Erythroblast (primary cell): Measurements from ENCODE around the gene PPP3CA.
A peak's percentile ranks its signal among the peaks of the same experiment; 100 is the strongest.
"Not testable (repeated sequence)": the region's sequence is repeated elsewhere in the genome, so short reads cannot be mapped to it uniquely, and the experiment has no call there.

ENCODE experiments used
- DNase-seq, 2 experiments: peaks; one replicate each; lab custom pipeline; 2025; lab: John Stamatoyannopoulos, UW
- GATA1 ChIP-seq: IDR thresholded peaks from 2 replicates; pipeline ENCODE4 v1.6.1; 2011; ENCODE audit warnings: low read depth, mild to moderate bottlenecking, control low read depth, low read length, moderate library complexity
- POLR2A ChIP-seq: IDR thresholded peaks from 2 replicates; pipeline ENCODE4 v1.6.1; 2011; ENCODE audit warnings: mild to moderate bottlenecking, low read length

Gene PPP3CA

DNA sequence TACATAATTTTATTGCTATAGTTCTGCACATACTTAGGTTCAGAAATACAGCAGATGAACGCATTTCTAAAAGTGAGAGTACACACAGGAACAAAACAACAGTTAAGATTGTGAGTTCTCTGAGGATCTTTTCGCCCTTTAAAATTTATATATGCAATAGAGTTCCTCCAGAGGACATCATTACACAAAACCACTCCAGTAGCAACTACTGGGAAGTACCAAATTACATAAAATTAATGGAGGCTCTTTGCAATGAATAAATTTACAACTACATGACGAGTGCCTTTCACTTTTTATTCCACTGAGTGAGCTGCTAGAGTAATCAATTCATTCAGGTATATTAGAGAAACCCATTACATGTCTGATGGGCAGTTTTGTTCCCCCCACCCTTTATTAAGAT, 107.2 kb downstream of the PPP3CA start:
- no peak for TF ChIP-seq POLR2A
- TF ChIP-seq GATA1, result no peak
- no peak for DNase-seq

DNA sequence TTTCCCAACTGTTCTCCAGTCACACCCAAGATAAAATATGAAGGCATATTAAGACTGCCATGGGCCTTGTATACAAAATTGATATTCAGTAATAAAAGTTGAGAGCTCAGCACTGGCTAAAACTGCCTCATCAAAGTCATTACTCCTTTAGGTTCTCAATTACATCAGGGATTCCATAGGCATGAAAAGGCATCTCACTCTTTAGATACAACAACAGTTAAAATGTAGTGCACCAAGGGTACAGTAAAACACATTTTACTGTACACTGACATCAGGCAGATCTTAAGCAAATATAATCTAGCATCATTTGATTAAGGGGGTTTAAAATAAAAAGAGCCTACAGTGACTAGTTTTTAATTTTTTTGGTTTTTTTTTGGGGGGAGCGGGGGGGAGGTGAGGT, 107.7 kb downstream of the PPP3CA start:
- TF ChIP-seq GATA1 (no peak), POLR2A (no peak)

DNA sequence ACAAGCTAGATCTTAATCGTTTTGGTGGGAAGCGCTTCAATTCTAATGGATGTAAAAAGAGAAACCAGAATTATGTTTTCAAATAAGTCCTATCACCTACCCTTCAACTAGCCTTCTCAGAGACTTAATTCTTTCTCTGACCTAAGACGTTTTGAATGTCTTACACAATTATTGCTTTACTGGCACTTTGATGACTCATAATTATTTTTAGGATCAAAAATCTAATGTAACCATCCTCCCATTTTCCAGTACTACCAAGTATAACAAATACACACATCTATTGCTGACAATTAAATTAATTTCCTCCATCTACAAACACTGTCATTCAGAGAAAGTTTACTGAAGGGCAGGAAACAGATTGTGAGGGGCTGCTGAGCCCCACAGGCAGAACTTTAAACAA, 108.6 kb downstream of the PPP3CA start:
- no peak for TF ChIP-seq GATA1
- no peak for TF ChIP-seq POLR2A
- peak in 1 of 2 experiments; percentile 30 for DNase-seq

More for the DNA sequence above, 107.7 kb downstream of the PPP3CA start:
- peak in 1 of 2 experiments; percentile 29 for DNase-seq

DNA sequence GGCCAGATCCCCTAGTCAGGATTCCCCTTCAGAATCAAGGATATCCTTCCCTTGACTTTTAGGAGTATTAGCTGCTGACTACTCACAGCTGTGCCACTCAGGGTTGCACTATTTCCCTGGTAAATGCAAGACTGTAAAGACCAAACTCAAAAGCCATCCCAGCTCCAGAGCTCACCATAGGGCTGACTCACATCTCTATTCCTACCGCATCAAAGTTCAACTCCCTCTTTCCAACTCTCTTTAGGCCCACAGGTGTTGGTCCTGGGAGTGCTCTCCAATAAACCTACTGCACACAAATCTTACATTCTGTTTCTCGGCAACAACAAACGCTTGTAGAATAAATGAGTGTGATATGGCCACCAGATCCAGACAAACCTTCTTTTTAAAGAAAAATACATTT, 109.6 kb downstream of the PPP3CA start:
- no peak for DNase-seq
- no peak for TF ChIP-seq GATA1
- TF ChIP-seq POLR2A, result no peak

DNA sequence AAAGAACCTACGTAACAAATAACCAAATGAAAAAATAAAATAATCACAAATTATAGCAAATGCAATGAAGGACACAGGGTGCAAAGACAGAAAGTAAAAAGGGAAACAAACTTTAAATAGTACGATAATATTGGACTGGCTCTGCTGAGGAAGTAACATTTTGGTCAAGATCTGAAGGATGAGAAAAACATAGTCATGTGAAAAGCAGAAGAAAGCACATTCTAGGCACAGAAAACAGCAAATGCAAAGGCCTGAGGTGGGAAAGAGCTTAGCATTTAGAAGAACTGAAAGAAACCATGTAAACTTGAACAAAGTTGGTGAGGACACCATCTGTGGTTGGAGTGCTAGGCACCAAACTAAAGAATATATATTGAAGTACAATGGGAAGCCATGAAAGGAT, 111.2 kb downstream of the PPP3CA start:
- TF ChIP-seq GATA1, result no peak
- no peak for TF ChIP-seq POLR2A
- no peak for DNase-seq

DNA sequence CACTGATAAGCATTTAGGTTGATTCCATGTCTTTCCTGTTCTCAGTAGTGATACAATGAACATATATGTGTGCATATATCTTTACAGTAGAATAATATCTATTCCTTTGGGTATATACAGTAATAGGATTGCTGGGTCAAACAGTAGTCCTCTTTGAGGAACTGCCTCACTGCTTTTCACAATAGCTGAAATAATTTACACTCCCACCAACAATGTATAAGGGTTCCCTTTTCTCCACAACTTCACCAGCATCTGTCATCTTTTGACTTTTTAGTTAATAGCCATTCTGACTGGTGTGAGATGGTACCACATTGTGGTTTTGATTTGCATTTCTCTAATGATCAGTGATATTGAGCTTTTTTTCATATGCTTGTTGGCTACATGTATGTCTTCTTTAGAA, 113.2 kb downstream of the PPP3CA start:
- DNase-seq, result not testable (repeated sequence)

DNA sequence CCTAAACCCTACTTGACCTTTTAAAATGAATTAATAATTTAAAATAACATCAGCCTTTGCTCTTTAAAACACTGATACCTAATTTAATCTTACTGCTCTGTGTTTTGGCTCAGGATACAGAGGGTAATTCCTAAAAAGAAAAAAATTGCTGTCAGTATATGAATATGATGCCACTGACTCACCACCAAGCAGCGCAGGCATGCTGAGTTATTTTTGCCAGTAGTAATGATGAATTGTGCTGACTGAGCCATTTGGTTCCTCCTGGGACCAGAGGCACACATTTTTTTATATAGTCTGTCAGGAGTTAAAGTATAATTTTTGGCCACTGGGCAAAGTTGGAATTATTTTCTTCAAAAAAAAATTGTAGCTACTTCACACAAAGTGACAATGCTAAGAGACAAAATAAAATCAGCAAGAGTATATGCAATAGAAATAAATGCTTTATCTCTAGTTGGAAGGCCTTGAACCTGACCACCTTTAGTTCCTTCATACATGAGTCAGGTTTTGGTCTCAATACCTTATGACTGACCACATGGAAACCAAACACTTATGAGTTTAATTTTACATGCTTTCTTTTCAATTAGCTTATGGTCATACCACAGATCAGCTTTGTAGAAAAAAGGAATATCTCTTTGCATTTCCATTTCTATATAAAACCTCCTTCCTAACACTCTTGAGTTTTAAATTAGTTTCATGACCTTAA, 115.1 kb downstream of the PPP3CA start:
- peak in 1 of 2 experiments; percentile 36 for DNase-seq
- TF ChIP-seq GATA1 (no peak), POLR2A (no peak)

DNA sequence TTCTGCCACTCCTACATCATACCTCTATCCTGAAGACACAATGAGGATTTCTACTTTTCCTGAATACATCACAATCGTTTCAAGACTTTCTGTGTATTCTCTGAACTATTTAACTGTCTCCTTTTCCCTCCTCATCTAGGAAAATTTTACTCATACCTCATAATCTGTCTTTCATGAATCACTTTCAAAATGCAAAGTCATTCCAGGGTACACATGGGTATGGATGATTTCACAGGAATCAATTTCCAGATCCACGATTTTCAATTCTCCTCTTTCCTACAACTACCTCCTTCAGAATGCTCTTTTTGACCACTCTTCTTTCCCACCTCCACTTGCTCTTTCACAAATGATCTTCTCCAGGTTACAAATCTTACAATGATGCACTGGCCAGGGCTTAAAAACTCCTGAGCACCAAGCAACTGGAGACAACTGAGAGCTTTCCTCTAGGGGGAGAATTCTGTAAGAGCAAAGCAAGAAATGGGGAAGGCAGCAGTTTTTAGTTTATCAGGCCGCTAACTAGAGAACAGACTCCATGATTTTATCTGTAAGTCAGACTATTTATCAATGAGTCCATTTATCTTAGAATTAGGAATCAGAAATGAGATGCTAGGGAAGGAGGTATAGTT, 116.4 kb downstream of the PPP3CA start:
- DNase-seq, result peak; percentile 14 to 64
- TF ChIP-seq GATA1, result no peak
- TF ChIP-seq POLR2A, result no peak

DNA sequence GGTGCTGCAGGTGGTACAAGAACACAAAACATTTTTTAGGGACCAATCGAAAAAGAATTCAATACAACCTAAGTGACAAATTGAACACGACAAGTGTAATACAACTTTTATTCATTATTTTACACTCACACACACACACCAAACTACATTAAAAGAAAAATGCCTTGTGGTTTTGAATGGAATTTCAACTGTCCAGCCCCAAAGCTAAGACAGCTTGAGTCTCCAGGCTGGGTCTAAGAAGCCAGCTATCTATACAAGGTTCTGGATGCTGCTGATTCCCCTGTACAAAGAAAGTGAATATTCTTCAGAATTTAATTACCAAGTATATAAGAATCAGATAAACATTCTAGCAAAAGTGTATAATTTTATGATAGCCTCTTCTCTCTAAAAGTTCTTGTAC, 118.2 kb downstream of the PPP3CA start:
- TF ChIP-seq POLR2A (no peak), GATA1 (no peak)
- DNase-seq, result no peak

DNA sequence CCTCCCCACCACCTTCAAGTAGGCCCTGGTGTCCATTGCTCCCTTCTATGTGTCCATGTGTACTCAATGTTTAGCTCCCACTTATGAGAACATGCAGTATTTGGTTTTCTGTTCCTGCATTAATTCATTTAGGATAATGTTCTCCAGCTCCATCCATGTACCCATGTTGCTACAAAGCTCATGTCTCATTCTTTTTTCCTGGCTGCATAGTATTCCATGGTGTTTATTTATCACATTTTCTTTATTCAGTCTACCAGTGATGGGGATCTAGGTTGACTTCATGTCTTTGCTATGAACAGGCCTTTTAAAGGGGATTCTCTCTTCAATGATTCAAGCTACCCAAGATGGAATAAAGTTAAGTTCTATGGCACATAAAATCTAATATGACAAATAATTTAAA, 119.6 kb downstream of the PPP3CA start:
- DNase-seq, result no peak
- TF ChIP-seq GATA1, result no peak
- TF ChIP-seq POLR2A, result no peak

DNA sequence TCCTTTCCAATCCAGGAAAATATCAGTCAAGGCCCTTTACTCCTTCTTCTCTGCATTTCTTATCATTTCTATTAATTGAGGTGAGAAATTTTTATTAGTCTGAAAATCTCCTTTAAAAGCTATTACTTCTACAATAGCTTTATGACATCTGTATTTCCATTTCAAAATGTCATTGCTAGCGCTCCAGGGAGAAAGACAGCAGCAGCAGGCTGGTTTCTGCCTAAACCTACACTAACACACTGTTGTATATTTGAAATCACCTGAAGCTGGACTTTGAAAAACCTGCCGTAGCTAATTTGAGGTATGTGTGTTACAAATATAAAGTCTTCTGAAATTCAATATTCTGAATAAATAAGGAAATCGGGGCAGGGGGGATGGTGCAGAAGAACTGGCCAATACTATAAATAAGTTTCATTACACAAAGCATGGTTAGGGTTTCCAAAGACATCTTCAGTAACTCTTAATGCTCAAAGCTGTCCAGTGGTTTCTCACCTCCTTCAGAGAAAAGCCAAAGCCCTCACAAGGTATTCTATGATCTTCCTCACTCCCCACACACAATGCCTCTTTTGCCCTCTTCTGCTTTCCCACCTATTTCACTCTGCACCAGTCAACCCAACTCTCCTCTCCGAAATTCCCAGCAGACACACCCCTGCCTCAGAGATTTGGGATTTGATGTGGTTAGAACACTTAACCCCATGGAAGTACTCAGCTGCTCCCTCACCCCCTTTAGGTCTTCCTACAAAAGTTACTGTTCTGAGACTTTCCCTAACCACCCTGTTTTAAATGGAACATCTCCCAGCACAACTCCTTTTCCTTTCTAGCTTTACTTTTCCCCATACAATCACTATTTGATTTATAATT, 122.7 kb downstream of the PPP3CA start:
- TF ChIP-seq GATA1, result no peak
- no peak for TF ChIP-seq POLR2A
- DNase-seq, result no peak

DNA sequence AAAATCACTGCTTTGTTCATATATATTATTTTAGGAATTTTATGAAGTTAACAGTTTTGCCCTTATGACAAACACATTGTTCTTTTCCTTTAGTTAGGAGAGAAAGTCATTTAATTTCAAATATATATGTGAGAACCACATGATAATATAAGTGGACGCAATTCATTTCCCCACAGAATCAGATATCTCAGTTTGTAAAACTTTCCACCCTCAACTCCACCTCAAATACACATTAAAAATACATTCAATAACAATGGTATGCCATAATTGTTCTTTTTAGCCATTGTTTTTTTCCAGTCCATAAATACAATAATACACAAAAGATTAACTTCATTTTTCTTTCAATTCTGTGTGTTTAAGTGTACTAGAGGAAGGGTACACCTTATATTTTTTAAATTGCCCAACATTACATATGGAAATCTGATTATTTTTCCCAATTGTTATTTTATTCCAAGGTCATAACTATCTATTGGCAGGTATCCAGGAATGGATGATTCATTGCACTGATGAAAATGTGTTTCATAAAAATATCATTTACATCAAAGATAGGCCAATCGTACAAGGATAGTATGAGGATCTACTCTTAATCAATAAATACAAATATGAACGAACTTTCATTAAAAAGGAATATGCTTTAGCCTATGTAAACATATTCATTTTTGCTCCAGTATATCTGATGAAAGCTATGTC, 125.0 kb downstream of the PPP3CA start:
- TF ChIP-seq POLR2A (no peak), GATA1 (no peak)
- no peak for DNase-seq

DNA sequence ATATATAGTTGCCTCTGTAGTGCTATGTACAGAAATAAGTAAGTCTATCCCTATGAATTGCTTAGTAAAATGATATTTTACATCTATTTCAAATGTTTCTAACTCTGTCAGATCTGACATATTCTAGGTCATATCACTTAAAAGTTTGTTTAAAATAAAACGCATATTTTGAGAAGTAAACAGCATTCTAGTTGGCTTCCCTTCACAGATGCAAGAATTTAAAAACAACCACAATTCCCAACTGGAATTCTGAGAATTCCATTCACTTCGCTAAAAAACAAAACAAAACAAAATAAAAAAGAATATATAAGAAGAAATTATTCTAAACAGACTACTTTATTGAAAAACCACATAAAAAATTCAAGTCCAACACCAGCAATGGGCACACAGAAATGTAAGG, 126.0 kb downstream of the PPP3CA start:
- TF ChIP-seq POLR2A (no peak), GATA1 (no peak)
- no peak for DNase-seq

DNA sequence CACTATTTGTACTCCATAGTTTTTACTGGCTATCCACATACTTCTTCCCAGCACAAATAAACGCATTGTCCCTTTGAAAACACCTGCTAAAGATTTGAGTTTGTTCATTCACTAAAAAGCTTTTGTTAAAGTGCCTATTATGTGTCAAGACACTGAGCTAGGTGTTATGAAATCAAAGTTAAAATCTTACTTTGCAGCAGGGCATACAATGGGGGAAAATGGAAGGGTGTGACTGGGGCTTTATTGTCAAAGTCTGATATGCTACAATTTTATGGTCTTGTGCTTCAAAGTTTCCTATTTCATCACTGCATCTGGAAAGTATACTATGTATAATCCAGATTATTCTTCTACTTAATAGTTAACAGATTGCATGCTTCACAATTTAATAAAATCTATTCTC, 128.4 kb downstream of the PPP3CA start:
- DNase-seq, result no peak

More for the DNA sequence above, 128.4 kb downstream of the PPP3CA start:
- TF ChIP-seq GATA1, result no peak
- no peak for TF ChIP-seq POLR2A
